ENCODE measurements around the gene MAPK1. TPM values are rescaled to one million over a fixed set of nuclear protein-coding genes. Genes with fewer than 3 reads are reported as not detected.

The MAPK1 gene
- total and polyA plus RNA-seq, 2 donors (not counting 3 experiments of a cell fraction or from before 2014, with no cell fraction given) = 50.9 to 163 TPM

DNA sequence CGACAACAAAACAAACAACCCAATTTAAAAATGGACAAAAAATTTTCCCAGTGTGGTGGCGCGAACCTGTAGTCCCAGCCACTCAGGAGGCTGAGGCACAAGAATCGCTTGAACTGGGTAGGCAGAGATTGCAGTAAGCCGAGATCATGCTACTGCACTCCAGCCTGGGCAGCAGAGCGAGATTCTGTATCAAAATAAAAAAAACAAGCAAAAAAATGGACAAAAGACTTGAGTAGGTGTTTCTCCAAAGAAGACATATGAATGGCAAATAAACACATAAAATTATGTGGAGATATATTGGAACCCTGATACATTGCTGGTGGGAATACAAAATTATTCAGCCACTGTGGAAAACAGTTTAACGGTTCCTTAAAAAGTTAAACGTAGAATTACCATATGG is 27.4 kb upstream of the MAPK1 start:
- no peaks in the 10 kb centered on the region for H3K4me1 ChIP-seq (ENCODE audit: control insufficient read depth, extremely low read depth, insufficient read depth, low read length)
- dilution Hi-C loops (cut with MboI; ENCODE audit: extremely low pct_ligation_motif_present, low sequenced_read_pairs) (no loop called here), intact Hi-C loops (cut with micrococcal nuclease) (no loop called here)
- TF ChIP-seq POLR2AphosphoS5 (IDR thresholded peaks at IDR 0.05; ENCODE audit: insufficient read depth, low read depth, low read length) (no peak), JUN (IDR thresholded peaks at IDR 0.05; ENCODE audit: borderline replicate concordance, insufficient read depth, insufficient read length, low read depth) (no peak), MYC (IDR thresholded peaks at IDR 0.05; ENCODE audit: low read depth, low read length) (no peak), POLR2A (IDR thresholded peaks at IDR 0.05; ENCODE audit: low read depth, low read length) (no peak), FOS (IDR thresholded peaks at IDR 0.05; ENCODE audit: borderline replicate concordance, insufficient read depth, low read length) (no peak), EZH2 (IDR thresholded peaks at IDR 0.05; ENCODE audit: borderline replicate concordance, low read depth, low read length, severe bottlenecking) (no peak), GATA2 (IDR thresholded peaks at IDR 0.05; ENCODE audit: insufficient read depth, insufficient read length, low read depth, low read length) (no peak)
- TF ChIP-seq, protein P1, sequence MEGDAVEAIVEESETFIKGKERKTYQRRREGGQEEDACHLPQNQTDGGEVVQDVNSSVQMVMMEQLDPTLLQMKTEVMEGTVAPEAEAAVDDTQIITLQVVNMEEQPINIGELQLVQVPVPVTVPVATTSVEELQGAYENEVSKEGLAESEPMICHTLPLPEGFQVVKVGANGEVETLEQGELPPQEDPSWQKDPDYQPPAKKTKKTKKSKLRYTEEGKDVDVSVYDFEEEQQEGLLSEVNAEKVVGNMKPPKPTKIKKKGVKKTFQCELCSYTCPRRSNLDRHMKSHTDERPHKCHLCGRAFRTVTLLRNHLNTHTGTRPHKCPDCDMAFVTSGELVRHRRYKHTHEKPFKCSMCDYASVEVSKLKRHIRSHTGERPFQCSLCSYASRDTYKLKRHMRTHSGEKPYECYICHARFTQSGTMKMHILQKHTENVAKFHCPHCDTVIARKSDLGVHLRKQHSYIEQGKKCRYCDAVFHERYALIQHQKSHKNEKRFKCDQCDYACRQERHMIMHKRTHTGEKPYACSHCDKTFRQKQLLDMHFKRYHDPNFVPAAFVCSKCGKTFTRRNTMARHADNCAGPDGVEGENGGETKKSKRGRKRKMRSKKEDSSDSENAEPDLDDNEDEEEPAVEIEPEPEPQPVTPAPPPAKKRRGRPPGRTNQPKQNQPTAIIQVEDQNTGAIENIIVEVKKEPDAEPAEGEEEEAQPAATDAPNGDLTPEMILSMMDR (IDR thresholded peaks at IDR 0.05; ENCODE audit: extremely low read depth in 1 of 2, insufficient read depth in 1 of 2, low read depth in 1 of 2, low read length in 2 of 2) = no peak
- TF ChIP-seq, protein P2, sequence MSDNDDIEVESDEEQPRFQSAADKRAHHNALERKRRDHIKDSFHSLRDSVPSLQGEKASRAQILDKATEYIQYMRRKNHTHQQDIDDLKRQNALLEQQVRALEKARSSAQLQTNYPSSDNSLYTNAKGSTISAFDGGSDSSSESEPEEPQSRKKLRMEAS (IDR thresholded peaks at IDR 0.05; ENCODE audit: insufficient read depth, insufficient read length) = no peak
- no peak overlapping the region for H3K4me2 ChIP-seq (ENCODE audit: insufficient read depth, low read length)
- no peaks in the 10 kb centered on the region for H3K9me3 ChIP-seq (replicated peaks; ENCODE audit: control insufficient read depth, insufficient read depth, low read length)
- DNase-seq (ENCODE audit: low read depth, low spot score) = no peak
- H3K4me3 ChIP-seq (replicated peaks in 1 of 3; ENCODE audit: insufficient read depth in 1 of 3, low read depth in 1 of 3, low read length in 3 of 3) = no peak overlapping the region
- no peak overlapping the region for H3K9ac ChIP-seq (replicated peaks; ENCODE audit: extremely low read depth, insufficient read depth, low read length)
- H3K79me2 ChIP-seq (ENCODE audit: control insufficient read depth, insufficient read depth, low read length) = no peaks in the 10 kb centered on the region
- no peaks in the 10 kb centered on the region for H3K27me3 ChIP-seq (ENCODE audit: control insufficient read depth in 2 of 2, insufficient read depth in 2 of 2, low read length in 2 of 2)
- ChIA-PET POLR2A (no interaction called here), CTCF (no interaction called here)
- H3K27ac ChIP-seq (ENCODE audit: insufficient read depth, low read depth, low read length) = no peak overlapping the region
- no peaks in the 10 kb centered on the region for H3K9me1 ChIP-seq (replicated peaks; ENCODE audit: control insufficient read depth, extremely low read depth, insufficient read depth, low read length)
- BruUV-seq (replicated peaks) = no TSS peak
- H2AFZ ChIP-seq (ENCODE audit: low read depth, low read length) = no peak overlapping the region
- H4K20me1 ChIP-seq (replicated peaks; ENCODE audit: control insufficient read depth, extremely low read depth, insufficient read depth, low read length) = no peaks in the 10 kb centered on the region
- no peaks in the 10 kb centered on the region for H3K36me3 ChIP-seq (ENCODE audit: control insufficient read depth in 2 of 2, extremely low read depth in 1 of 2, insufficient read depth in 2 of 2, low read length in 2 of 2)
- no peak for FAIRE-seq

Data from endothelial cell of umbilical vein (primary cell).